Heart left ventricle (tissue), 13 donors: ENCODE measurements around the gene SETD9.

Source experiments
- CTCF ChIP-seq, 12 donors: fragments of 200-600 bp; sonication (generic) in 4 of 12; IDR thresholded peaks; one replicate each; pipeline versions ENCODE4 v1.5.0 to v1.8.0; 2018 to 2022; ENCODE audit warnings: antibody characterized with exemption in 12 of 12, mild to moderate bottlenecking in 5 of 12
- POLR2A ChIP-seq, 2 donors: fragments of 450-650 bp; IDR thresholded peaks; one replicate each; pipeline ENCODE4 v1.6.1; 2017; ENCODE audit warnings: antibody characterized with exemption in 2 of 2, mild to moderate bottlenecking in 2 of 2, moderate library complexity in 2 of 2
- donor health status: ischemic (EF 13 %, LVEDD 7.1; RV severe dilation, severe dysfunction).
- donor health status: DM: no; HTN: yes; CAD: no.
- donor health status: DM: no; HTN: no; CAD: no.
- donor health status: ischemic (EF 25% LVEDD 6.9; RV normal size, moderate dysfunction).
- donor health status: ischemic (EF 25% LVEDD 5.7; RV mildly dilated, moderate dysfunction).
- donor health status: ischemic (EF 35%, LVEDD 5.7; RV mildly dilated, moderate dysfunction).
- donor health status: nonischemic (EF 11% LVEDD 7.7; RV severe dilation, severe dysfunction).
- donor health status: DM: yes; HTN: yes; CAD: no.
- donor health status: PGD.
- donor health status: ischemic (EF 29% LVEDD 5.4; RV normal size, mild dysfunction).
- donor health status: nonischemic (EF 23%, LVEDD 6.1; RV moderate dilation, normal function).

DNA sequence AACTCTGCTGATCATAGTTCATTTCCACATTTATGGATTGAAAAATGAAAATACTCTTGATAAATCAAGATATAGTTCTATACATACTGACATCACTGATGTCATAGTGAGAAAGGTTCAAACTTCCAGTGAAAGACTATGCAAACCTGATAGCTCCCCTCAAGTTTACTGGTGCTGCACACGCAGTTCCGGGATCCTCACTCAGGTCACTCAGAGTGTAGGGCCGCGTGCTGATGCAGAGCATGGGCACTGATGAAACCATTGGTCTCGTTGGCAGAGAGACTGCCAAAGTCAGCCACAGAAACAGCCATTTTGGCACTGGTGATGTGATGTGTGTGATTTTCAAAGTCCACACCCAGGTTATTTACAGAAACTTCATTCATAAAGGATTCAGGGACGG, 13.5 kb downstream of the SETD9 start:
- TF ChIP-seq CTCF (IDR thresholded peaks at IDR 0.05) = no peak
- no peak for TF ChIP-seq POLR2A (IDR thresholded peaks at IDR 0.05)
